ENCODE results near the gene ALDH3A2.

The ALDH3A2 gene

GRCh38 chr17:19654342-19654886, 5.9 kb downstream of the ALDH3A2 start:
- TF ChIP-seq EZH2 (IDR thresholded peaks at IDR 0.05) = no peak
- no peak for TF ChIP-seq POLR2AphosphoS5 (IDR thresholded peaks at IDR 0.05; ENCODE audit: borderline replicate concordance, low read depth, low read length)
- TF ChIP-seq FOXP2 (optimal IDR thresholded peaks at IDR 0.05; ENCODE audit: control extremely low read depth, extremely low read length, insufficient read depth) = no peak
- H3K9me3 ChIP-seq (ENCODE audit: low read depth, low read length) = no peaks in the 10 kb centered on the region
- no peak overlapping the region for H3K27ac ChIP-seq
- no peak overlapping the region for H3K9ac ChIP-seq (ENCODE audit: insufficient read length)
- DNase-seq (ENCODE audit: low read depth, low spot score) = no peak
- no peak overlapping the region for H3K4me3 ChIP-seq
- H3K36me3 ChIP-seq (ENCODE audit: insufficient read depth, low read length) = peaks cover 35% of the 10 kb centered on the region

- TF ChIP-seq EZH2 (IDR thresholded peaks at IDR 0.05) = no peak
- TF ChIP-seq FOXP2 (optimal IDR thresholded peaks at IDR 0.05; ENCODE audit: control extremely low read depth, extremely low read length, insufficient read depth) = no peak
- no peak for TF ChIP-seq POLR2AphosphoS5 (IDR thresholded peaks at IDR 0.05; ENCODE audit: borderline replicate concordance, low read depth, low read length)
- Histone ChIP-seq H3K9ac (ENCODE audit: insufficient read length) (no peak overlapping the region), H3K4me3 (no peak overlapping the region), H3K9me3 (ENCODE audit: low read depth, low read length) (no peaks in the 10 kb centered on the region), H3K36me3 (ENCODE audit: insufficient read depth, low read length) (peaks cover 35% of the 10 kb centered on the region), H3K27ac (no peak overlapping the region)
- DNase-seq (ENCODE audit: low read depth, low spot score) = no peak
Observed at GRCh38 chr17:19654896-19655295, 6.3 kb downstream of the ALDH3A2 start.

GRCh38 chr17:19656336-19656735, 7.8 kb downstream of the ALDH3A2 start:
- no peaks in the 10 kb centered on the region for H3K9me3 ChIP-seq (ENCODE audit: low read depth, low read length)
- TF ChIP-seq POLR2AphosphoS5 (IDR thresholded peaks at IDR 0.05; ENCODE audit: borderline replicate concordance, low read depth, low read length) = no peak
- no peak for TF ChIP-seq FOXP2 (optimal IDR thresholded peaks at IDR 0.05; ENCODE audit: control extremely low read depth, extremely low read length, insufficient read depth)
- no peak for TF ChIP-seq EZH2 (IDR thresholded peaks at IDR 0.05)
- no peak for DNase-seq (ENCODE audit: low read depth, low spot score)
- H3K36me3 ChIP-seq (ENCODE audit: insufficient read depth, low read length) = peaks cover 35% of the 10 kb centered on the region
- H3K27ac ChIP-seq = no peak overlapping the region
- no peak overlapping the region for H3K9ac ChIP-seq (ENCODE audit: insufficient read length)
- H3K4me3 ChIP-seq = no peak overlapping the region

- Histone ChIP-seq H3K36me3 (ENCODE audit: insufficient read depth, low read length) (peaks cover 30% of the 10 kb centered on the region), H3K4me3 (no peak overlapping the region), H3K9ac (ENCODE audit: insufficient read length) (no peak overlapping the region), H3K9me3 (ENCODE audit: low read depth, low read length) (no peaks in the 10 kb centered on the region), H3K27ac (no peak overlapping the region)
- DNase-seq (ENCODE audit: low read depth, low spot score) = no peak
- TF ChIP-seq POLR2AphosphoS5 (IDR thresholded peaks at IDR 0.05; ENCODE audit: borderline replicate concordance, low read depth, low read length) = no peak
- TF ChIP-seq EZH2 (IDR thresholded peaks at IDR 0.05) = no peak
- TF ChIP-seq FOXP2 (optimal IDR thresholded peaks at IDR 0.05; ENCODE audit: control extremely low read depth, extremely low read length, insufficient read depth) = no peak
Observed at GRCh38 chr17:19656851-19657581, 8.5 kb downstream of the ALDH3A2 start.

GRCh38 chr17:19659366-19660177, 11.0 kb downstream of the ALDH3A2 start:
- no peak overlapping the region for H3K4me3 ChIP-seq
- DNase-seq (ENCODE audit: low read depth, low spot score) = no peak
- H3K9ac ChIP-seq (ENCODE audit: insufficient read length) = no peak overlapping the region
- no peak overlapping the region for H3K27ac ChIP-seq
- no peaks in the 10 kb centered on the region for H3K9me3 ChIP-seq (ENCODE audit: low read depth, low read length)
- no peak for TF ChIP-seq POLR2AphosphoS5 (IDR thresholded peaks at IDR 0.05; ENCODE audit: borderline replicate concordance, low read depth, low read length)
- TF ChIP-seq FOXP2 (optimal IDR thresholded peaks at IDR 0.05; ENCODE audit: control extremely low read depth, extremely low read length, insufficient read depth) = no peak
- peaks cover 25% of the 10 kb centered on the region; the same call in 1 of the 2 replicates for H3K36me3 ChIP-seq (ENCODE audit: insufficient read depth, low read length)

GRCh38 chr17:19660219-19660870, 11.8 kb downstream of the ALDH3A2 start:
- DNase-seq (ENCODE audit: low read depth, low spot score) = no peak
- Histone ChIP-seq H3K9ac (ENCODE audit: insufficient read length) (no peak overlapping the region), H3K9me3 (ENCODE audit: low read depth, low read length) (no peaks in the 10 kb centered on the region), H3K4me3 (no peak overlapping the region), H3K36me3 (ENCODE audit: insufficient read depth, low read length) (peaks cover 22% of the 10 kb centered on the region; the same call in 1 of the 2 replicates), H3K27ac (no peak overlapping the region)
- no peak for TF ChIP-seq POLR2AphosphoS5 (IDR thresholded peaks at IDR 0.05; ENCODE audit: borderline replicate concordance, low read depth, low read length)

- Histone ChIP-seq H3K9me3 (ENCODE audit: low read depth, low read length) (no peaks in the 10 kb centered on the region), H3K27ac (no peak overlapping the region), H3K9ac (ENCODE audit: insufficient read length) (no peak overlapping the region), H3K4me3 (no peak overlapping the region), H3K36me3 (ENCODE audit: insufficient read depth, low read length) (peaks cover 17% of the 10 kb centered on the region; the same call in 1 of the 2 replicates)
- DNase-seq (ENCODE audit: low read depth, low spot score) = no peak
- TF ChIP-seq FOXP2 (optimal IDR thresholded peaks at IDR 0.05; ENCODE audit: control extremely low read depth, extremely low read length, insufficient read depth) = no peak
- TF ChIP-seq EZH2 (IDR thresholded peaks at IDR 0.05) = no peak
- no peak for TF ChIP-seq POLR2AphosphoS5 (IDR thresholded peaks at IDR 0.05; ENCODE audit: borderline replicate concordance, low read depth, low read length)
Observed at GRCh38 chr17:19661121-19661520, 12.6 kb downstream of the ALDH3A2 start.

GRCh38 chr17:19663097-19663496, 14.5 kb downstream of the ALDH3A2 start:
- no peaks in the 10 kb centered on the region for H3K9me3 ChIP-seq (ENCODE audit: low read depth, low read length)
- peaks cover 13% of the 10 kb centered on the region; the same call in 1 of the 2 replicates for H3K36me3 ChIP-seq (ENCODE audit: insufficient read depth, low read length)

More at GRCh38 chr17:19663097-19663496, 14.5 kb downstream of the ALDH3A2 start:
- DNase-seq (ENCODE audit: low read depth, low spot score) = no peak
- Histone ChIP-seq H3K4me3 (no peak overlapping the region), H3K27ac (no peak overlapping the region), H3K9ac (ENCODE audit: insufficient read length) (no peak overlapping the region)
- TF ChIP-seq POLR2AphosphoS5 (IDR thresholded peaks at IDR 0.05; ENCODE audit: borderline replicate concordance, low read depth, low read length) (no peak), FOXP2 (optimal IDR thresholded peaks at IDR 0.05; ENCODE audit: control extremely low read depth, extremely low read length, insufficient read depth) (no peak), EZH2 (IDR thresholded peaks at IDR 0.05) (no peak)

Measured in SK-N-MC (cell line).